BJ (cell line): ENCODE results near the gene SHISAL1. TPM values are rescaled to one million over a fixed set of nuclear protein-coding genes. Genes with fewer than 3 reads are reported as not detected.

ENCODE experiments used
- CTCF ChIA-PET: fragments of 350-600 bp; formaldehyde crosslinking; extraction: SDS; loops from one replicate; lab custom pipeline; 2021; ENCODE audit warnings: antibody characterized with exemption, inconsistent platforms; lab: Yijun Ruan, JAX
- POLR2A ChIA-PET: fragments of 300-600 bp; sonication (Branson Sonifier 250); formaldehyde crosslinking; extraction: SDS; loops from one replicate; lab custom pipeline; 2021; ENCODE audit warnings: antibody characterized with exemption; lab: Charles Lee
- DNase-seq: peaks from one replicate; pipeline ENCODE4 v3.0.0-alpha.2; 2011; ENCODE audit warnings: low read depth
- H3K27me3 ChIP-seq: 2 replicates; pipeline ENCODE4 v1.6.0; 2011; ENCODE audit warnings: low read length; ENCODE audit not compliant: control insufficient read depth, insufficient read depth
- H3K36me3 ChIP-seq: 2 replicates; pipeline ENCODE4 v1.5.1; 2011; ENCODE audit warnings: low read length; ENCODE audit not compliant: control insufficient read depth, insufficient read depth
- H3K4me3 ChIP-seq: 2 replicates; pipeline ENCODE4 v1.5.1; 2011; ENCODE audit warnings: low read depth, mild to moderate bottlenecking, control low read depth, low read length
- polyA plus RNA-seq: library from polyadenylated mRNA; depleted of rRNA; stranded (reverse); fragments of >200 nt; gene quantifications from 2 replicates; pipeline ENCODE4 v1.2.3, GENCODE V29; 2011
- TF ChIP-seq, protein P1 (sequence below): IDR thresholded peaks from 2 replicates; pipeline ENCODE4 v1.5.1; 2011; ENCODE audit warnings: low read depth, mild to moderate bottlenecking, control low read depth, inconsistent platforms, low read length, moderate library complexity; ENCODE audit not compliant: insufficient read depth

The SHISAL1 gene
- polyA plus RNA-seq, 1 experiment, result 0.34 TPM

DNA sequence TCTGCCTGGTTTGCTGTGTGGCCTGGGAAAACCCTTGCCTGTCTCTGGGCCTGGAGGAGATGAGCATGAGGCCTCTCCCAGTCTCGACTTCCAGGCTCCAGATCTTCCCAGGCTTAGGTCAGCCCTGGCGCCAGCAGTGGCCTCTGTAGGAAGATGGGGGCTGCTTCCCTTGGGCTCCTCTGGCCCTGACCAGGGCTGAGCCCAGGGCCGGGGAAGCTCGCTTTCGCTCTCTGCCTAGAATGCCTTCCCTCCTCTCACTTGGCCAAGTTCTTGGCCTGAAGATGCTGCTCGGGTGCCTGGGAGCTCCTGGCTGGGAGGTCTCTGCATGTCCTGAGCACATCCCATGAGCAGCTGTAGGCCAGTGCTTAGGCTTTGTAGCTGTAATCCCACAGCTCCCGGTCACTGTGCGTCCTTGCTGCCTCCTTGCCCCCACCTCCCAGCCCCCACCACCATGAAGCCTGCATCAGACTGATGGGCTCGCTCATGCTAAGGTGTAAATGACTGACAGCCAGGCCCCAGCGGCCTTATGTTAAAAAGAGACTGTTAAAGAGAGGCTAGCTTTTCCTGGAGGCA lies 25.5 kb downstream of the SHISAL1 start:
- POLR2A ChIA-PET, result no interaction called here
- CTCF ChIA-PET, result interaction anchor here (0.7 kb wide), 1 partner anchor 16 kb away, joined by 3 read pairs; no protein-coding TSS in a partner anchor
- peaks cover 4% of the 10 kb centered on the region for H3K27me3 ChIP-seq
- H3K36me3 ChIP-seq, result no peaks in the 10 kb centered on the region
- no peak overlapping the region for H3K4me3 ChIP-seq
- DNase-seq, result no peak
- TF ChIP-seq, protein P1, sequence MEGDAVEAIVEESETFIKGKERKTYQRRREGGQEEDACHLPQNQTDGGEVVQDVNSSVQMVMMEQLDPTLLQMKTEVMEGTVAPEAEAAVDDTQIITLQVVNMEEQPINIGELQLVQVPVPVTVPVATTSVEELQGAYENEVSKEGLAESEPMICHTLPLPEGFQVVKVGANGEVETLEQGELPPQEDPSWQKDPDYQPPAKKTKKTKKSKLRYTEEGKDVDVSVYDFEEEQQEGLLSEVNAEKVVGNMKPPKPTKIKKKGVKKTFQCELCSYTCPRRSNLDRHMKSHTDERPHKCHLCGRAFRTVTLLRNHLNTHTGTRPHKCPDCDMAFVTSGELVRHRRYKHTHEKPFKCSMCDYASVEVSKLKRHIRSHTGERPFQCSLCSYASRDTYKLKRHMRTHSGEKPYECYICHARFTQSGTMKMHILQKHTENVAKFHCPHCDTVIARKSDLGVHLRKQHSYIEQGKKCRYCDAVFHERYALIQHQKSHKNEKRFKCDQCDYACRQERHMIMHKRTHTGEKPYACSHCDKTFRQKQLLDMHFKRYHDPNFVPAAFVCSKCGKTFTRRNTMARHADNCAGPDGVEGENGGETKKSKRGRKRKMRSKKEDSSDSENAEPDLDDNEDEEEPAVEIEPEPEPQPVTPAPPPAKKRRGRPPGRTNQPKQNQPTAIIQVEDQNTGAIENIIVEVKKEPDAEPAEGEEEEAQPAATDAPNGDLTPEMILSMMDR, result no peak

GRCh38 chr22:44286646-44287045 lies 26.1 kb downstream of the SHISAL1 start:
- ChIA-PET CTCF (no interaction called here), POLR2A (no interaction called here)
- H3K4me3 ChIP-seq, result no peak overlapping the region
- peaks cover 5% of the 10 kb centered on the region for H3K27me3 ChIP-seq
- TF ChIP-seq, protein P1, result no peak
- H3K36me3 ChIP-seq, result no peaks in the 10 kb centered on the region
- DNase-seq, result no peak

GRCh38 chr22:44284711-44285110 lies 28.0 kb downstream of the SHISAL1 start:
- ChIA-PET POLR2A (no interaction called here), CTCF (no interaction called here)
- H3K4me3 ChIP-seq, result no peak overlapping the region
- H3K36me3 ChIP-seq, result no peaks in the 10 kb centered on the region
- peaks cover 5% of the 10 kb centered on the region for H3K27me3 ChIP-seq
- TF ChIP-seq, protein P1, result no peak
- DNase-seq, result no peak

- no peak for DNase-seq
- TF ChIP-seq, protein P1, result no peak
- CTCF ChIA-PET, result interaction anchor here (1.7 kb wide), 1 partner anchor 403 kb away, joined by 3 read pairs; no protein-coding TSS in a partner anchor
- Histone ChIP-seq H3K27me3 (peaks cover 3% of the 10 kb centered on the region), H3K36me3 (no peaks in the 10 kb centered on the region), H3K4me3 (no peak overlapping the region)
- POLR2A ChIA-PET, result no interaction called here
Measured at GRCh38 chr22:44281768-44282637, 30.7 kb downstream of the SHISAL1 start.

GRCh38 chr22:44280665-44281188 lies 32.0 kb downstream of the SHISAL1 start:
- no peaks in the 10 kb centered on the region for H3K36me3 ChIP-seq
- no peak for DNase-seq
- ChIA-PET POLR2A (no interaction called here), CTCF (no interaction called here)
- H3K4me3 ChIP-seq, result no peak overlapping the region
- TF ChIP-seq, protein P1, result no peak
- peaks cover 3% of the 10 kb centered on the region for H3K27me3 ChIP-seq
